HTR-8/SVneo (cell line): Measurements from ENCODE around the gene SGPP2.
"Not testable (repeated sequence)": the region's sequence is repeated elsewhere in the genome, so short reads cannot be mapped to it uniquely, and the experiment has no call there.

ENCODE experiments used
- DNase-seq: peaks from one replicate; pipeline ENCODE4 v3.0.0; 2011; ENCODE audit warnings: low spot score, mixed read lengths; ENCODE audit not compliant: insufficient read length
- FAIRE-seq: peaks from 2 replicates; lab custom pipeline; 2011; peaks lifted over from hg19 to GRCh38; lab: Jason Lieb, UNC

The SGPP2 gene

GRCh38 chr2:222424276-222424728, at the start of gene SGPP2:
Gene SGPP2 (plus strand): TSS chr2:222424543. CDS start chr2:222424603, 60 bp downstream.
- DNase-seq (no peak), FAIRE-seq (no peak)

GRCh38 chr2:222375798-222376197, 48.5 kb upstream of the SGPP2 start:
- FAIRE-seq, result no peak
- DNase-seq, result no peak

GRCh38 chr2:222380456-222380855, 43.9 kb upstream of the SGPP2 start:
- DNase-seq (no peak), FAIRE-seq (no peak)

- FAIRE-seq (no peak), DNase-seq (no peak)
Observed at GRCh38 chr2:222381566-222381965, 42.8 kb upstream of the SGPP2 start.

GRCh38 chr2:222383255-222383654, 41.1 kb upstream of the SGPP2 start:
- FAIRE-seq (no peak), DNase-seq (no peak)

- FAIRE-seq (no peak), DNase-seq (no peak)
Observed at GRCh38 chr2:222391743-222392285, 32.5 kb upstream of the SGPP2 start.

- FAIRE-seq (no peak), DNase-seq (no peak)
Observed at GRCh38 chr2:222393733-222394267, 30.5 kb upstream of the SGPP2 start.

- no peak for FAIRE-seq
Observed at GRCh38 chr2:222398446-222398885, 25.9 kb upstream of the SGPP2 start.

GRCh38 chr2:222399038-222399783, 25.1 kb upstream of the SGPP2 start:
- DNase-seq, result no peak
- no peak for FAIRE-seq

More at GRCh38 chr2:222398446-222398885, 25.9 kb upstream of the SGPP2 start:
- DNase-seq, result no peak

GRCh38 chr2:222404151-222404905, 20.0 kb upstream of the SGPP2 start:
- no peak for FAIRE-seq
- DNase-seq, result no peak

- no peak for DNase-seq
- FAIRE-seq, result no peak
Observed at GRCh38 chr2:222408684-222409083, 15.7 kb upstream of the SGPP2 start.

- FAIRE-seq, result no peak
Observed at GRCh38 chr2:222410534-222410933, 13.8 kb upstream of the SGPP2 start.

GRCh38 chr2:222412334-222412733, 12.0 kb upstream of the SGPP2 start:
- DNase-seq, FAIRE-seq: not testable (repeated sequence)

More at GRCh38 chr2:222410534-222410933, 13.8 kb upstream of the SGPP2 start:
- no peak for DNase-seq

GRCh38 chr2:222413295-222413911, 10.9 kb upstream of the SGPP2 start:
- FAIRE-seq (no peak), DNase-seq (no peak)

GRCh38 chr2:222418739-222419138, 5.6 kb upstream of the SGPP2 start:
- no peak for FAIRE-seq

GRCh38 chr2:222420508-222420907, 3.8 kb upstream of the SGPP2 start:
- no peak for DNase-seq
- FAIRE-seq, result no peak

More at GRCh38 chr2:222418739-222419138, 5.6 kb upstream of the SGPP2 start:
- no peak for DNase-seq

- DNase-seq (no peak), FAIRE-seq (no peak)
Observed at GRCh38 chr2:222421626-222422025, 2.7 kb upstream of the SGPP2 start.

GRCh38 chr2:222423186-222423585, 1.2 kb upstream of the SGPP2 start:
- FAIRE-seq, result no peak
- no peak for DNase-seq

- FAIRE-seq, result no peak
Observed at GRCh38 chr2:222423632-222424275, 589 bp upstream of the SGPP2 start.

More at GRCh38 chr2:222423632-222424275, 589 bp upstream of the SGPP2 start:
- DNase-seq, result no peak
